ENCODE measurements around the gene ZMYND12.

The ZMYND12 gene

DNA sequence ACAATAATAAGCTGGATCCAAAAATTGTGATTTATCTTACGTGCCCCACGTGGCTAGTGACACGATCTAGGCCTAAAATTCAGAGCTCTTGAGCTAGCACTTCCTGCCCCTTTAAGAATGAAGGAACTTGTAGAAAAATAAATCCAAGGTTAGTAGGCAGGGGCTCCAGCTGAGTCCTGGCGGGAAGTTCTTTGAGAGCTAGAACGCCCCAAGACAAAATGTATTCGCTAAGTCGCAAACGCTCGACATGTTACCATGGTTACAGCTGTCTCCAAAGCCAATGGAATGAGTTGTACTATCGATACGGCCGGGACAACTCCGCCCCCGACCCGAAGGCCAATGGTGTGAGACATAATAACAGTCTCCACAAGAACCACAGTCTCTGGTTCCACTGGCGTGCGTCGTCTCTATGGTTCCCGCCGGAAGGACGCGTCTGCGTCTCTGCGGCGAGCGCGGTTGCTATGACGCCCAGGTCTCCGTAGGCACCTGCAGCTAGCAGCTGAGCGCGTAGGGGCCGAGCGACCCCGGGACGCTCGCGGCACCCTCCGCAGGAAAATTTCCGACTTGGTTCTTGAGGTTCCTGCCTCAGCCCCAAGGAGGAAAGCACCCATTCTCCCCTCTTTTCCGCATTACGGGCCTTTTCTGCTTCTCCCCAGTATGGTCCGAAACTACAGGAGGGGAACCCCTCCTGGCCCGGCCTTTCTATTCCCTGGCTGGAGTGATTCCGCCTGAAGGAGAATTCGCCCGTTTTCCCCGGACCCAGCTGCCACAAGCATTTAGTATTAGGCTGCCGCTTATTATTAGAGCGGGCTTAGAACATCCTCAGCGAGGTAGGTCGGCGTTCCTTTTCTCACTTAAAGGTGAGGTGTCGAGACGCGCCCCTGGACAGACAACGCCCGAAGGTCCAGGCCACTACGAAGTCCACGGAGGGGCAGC is 7.3 kb upstream of the ZMYND12 start, which contains the start of gene CCDC30:
Gene CCDC30, plus strand, starts transcription at position 459 of the 936 bp plus-strand sequence. CDS start 17,266 bp downstream, outside the sequence.
- TF ChIP-seq, protein P1, sequence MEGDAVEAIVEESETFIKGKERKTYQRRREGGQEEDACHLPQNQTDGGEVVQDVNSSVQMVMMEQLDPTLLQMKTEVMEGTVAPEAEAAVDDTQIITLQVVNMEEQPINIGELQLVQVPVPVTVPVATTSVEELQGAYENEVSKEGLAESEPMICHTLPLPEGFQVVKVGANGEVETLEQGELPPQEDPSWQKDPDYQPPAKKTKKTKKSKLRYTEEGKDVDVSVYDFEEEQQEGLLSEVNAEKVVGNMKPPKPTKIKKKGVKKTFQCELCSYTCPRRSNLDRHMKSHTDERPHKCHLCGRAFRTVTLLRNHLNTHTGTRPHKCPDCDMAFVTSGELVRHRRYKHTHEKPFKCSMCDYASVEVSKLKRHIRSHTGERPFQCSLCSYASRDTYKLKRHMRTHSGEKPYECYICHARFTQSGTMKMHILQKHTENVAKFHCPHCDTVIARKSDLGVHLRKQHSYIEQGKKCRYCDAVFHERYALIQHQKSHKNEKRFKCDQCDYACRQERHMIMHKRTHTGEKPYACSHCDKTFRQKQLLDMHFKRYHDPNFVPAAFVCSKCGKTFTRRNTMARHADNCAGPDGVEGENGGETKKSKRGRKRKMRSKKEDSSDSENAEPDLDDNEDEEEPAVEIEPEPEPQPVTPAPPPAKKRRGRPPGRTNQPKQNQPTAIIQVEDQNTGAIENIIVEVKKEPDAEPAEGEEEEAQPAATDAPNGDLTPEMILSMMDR (IDR thresholded peaks at IDR 0.05), result no peak
- TF ChIP-seq ZFX (IDR thresholded peaks at IDR 0.05; ENCODE audit: borderline replicate concordance), result no peak
- peak within 1 kb of the TSS; percentile 78 for H3K27ac ChIP-seq

DNA sequence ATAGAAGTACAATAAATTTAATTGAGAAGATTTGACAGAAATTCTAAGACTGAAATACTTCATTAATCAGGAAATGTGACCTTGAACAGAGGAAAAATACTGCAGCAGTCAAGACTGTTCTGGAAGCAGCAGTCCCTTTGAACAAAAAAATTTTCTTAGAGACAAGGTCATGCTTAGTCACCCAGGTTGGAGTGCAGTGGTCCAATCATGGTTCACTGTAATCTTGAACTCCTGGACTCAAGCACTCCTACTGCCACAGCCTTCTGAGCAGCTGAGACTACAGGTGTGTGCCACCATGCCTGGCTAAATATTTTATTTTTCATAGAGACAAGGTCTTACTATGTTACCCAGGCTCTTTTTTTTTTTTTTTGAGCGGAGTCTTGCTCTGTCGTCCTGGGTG is 5.4 kb upstream of the ZMYND12 start:
- no peak for TF ChIP-seq ZFX (IDR thresholded peaks at IDR 0.05; ENCODE audit: borderline replicate concordance)
- TF ChIP-seq, protein P1 (IDR thresholded peaks at IDR 0.05), result no peak
- H3K27ac ChIP-seq, result peak overlapping the region; percentile 78

DNA sequence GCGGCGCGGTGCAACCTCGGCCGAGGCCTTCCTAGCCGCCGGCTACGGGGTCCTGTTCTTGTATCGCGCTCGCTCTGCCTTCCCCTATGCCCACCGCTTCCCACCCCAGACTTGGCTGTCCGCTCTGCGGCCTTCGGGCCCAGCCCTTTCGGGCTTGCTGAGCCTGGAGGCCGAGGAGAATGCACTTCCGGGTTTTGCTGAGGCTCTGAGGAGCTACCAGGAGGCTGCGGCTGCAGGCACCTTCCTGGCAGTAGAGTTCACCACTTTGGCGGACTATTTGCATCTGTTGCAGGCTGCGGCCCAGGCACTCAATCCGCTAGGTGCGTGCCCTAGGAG is 900 bp upstream of the ZMYND12 start:
- no peak for TF ChIP-seq ZFX (IDR thresholded peaks at IDR 0.05; ENCODE audit: borderline replicate concordance)
- TF ChIP-seq, protein P1 (IDR thresholded peaks at IDR 0.05), result no peak
- H3K27ac ChIP-seq, result peak overlapping the region; percentile 88

DNA sequence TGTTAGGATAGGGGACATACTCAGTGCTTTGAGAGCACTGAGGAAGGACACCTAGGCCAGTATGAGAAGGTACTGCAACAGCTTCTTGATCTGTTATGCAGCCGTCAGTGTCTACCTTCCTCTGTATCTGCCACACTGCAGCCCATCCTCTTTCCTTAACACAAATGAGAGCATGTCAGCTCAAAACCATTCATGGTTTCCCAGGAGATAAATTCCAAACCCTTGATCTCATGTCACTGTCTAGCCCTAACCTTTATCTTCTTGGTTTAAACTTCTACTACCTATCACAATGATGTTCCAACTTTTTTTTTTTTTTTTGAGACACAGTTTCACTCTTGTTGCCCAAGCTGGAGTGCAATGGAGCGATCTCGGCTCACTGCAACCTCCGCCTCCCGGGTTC is 1.4 kb downstream of the ZMYND12 start:
- TF ChIP-seq, protein P1 (IDR thresholded peaks at IDR 0.05), result no peak
- no peak for TF ChIP-seq ZFX (IDR thresholded peaks at IDR 0.05; ENCODE audit: borderline replicate concordance)
- no peak overlapping the region for H3K27ac ChIP-seq

DNA sequence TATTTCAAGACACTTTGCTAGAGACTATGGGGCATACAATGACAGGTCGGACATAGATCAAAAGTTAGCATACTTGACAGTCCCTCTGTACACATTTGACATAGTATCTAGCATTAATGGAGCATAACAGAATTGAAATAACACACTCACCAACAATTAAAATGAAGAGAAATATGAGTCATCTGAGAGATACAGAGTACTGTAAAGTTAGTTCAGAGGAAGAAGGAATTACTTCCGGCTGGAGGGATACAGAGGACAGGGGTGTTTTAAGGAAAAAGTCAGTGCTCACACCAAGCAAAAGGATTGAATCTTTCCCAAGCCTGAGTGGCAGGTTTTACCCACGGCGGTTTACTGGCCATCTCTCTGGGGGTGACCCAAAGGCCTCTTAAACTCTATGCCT is 2.4 kb downstream of the ZMYND12 start:
- no peak overlapping the region for H3K27ac ChIP-seq
- TF ChIP-seq ZFX (IDR thresholded peaks at IDR 0.05; ENCODE audit: borderline replicate concordance), result no peak
- TF ChIP-seq, protein P1 (IDR thresholded peaks at IDR 0.05), result no peak

DNA sequence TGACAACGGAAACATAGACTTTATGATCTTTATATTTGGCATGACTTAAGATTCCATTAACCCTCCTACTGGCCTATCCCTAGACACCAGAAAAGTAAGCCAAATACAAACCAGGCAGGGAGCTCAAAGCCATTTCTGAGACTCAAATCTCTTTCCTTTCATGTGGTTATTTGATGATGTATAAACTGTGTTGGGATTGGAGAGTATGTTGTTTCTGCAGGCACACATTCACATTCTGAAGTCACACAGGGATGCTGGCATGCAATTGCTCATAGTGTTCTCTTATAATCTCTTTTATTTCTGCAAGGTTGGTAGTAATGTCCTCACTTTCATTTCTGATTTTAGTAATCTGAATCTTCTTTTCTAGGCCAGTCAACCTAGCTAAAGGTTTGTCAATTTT is 5.8 kb downstream of the ZMYND12 start:
- no peak for TF ChIP-seq ZFX (IDR thresholded peaks at IDR 0.05; ENCODE audit: borderline replicate concordance)
- TF ChIP-seq, protein P1 (IDR thresholded peaks at IDR 0.05), result no peak
- H3K27ac ChIP-seq, result no peak overlapping the region

DNA sequence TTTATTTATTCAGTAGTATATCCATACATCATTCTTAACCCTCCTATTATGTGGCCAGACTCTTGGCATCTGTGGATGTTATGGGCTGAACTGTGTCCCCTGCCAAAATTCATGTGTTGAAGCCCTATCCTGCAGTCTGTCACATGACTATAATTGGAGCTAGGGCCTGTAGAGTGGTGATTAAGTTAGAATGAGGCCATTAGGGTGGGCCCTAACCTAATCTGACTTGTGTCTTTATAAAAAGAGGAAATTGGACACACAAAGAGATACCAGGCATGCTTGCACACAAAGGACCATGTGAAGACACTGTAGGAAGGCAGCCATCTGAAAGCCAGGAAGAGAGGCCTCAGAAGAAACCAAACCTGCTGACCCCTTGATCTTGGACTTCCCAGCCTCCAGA is 6.6 kb downstream of the ZMYND12 start:
- no peak for TF ChIP-seq ZFX (IDR thresholded peaks at IDR 0.05; ENCODE audit: borderline replicate concordance)
- TF ChIP-seq, protein P1 (IDR thresholded peaks at IDR 0.05), result no peak

More for the DNA sequence above, 6.6 kb downstream of the ZMYND12 start:
- H3K27ac ChIP-seq, result no peak overlapping the region

Measured in 22Rv1 (cell line).